Measurements from ENCODE around the gene ENTPD2. TPM values are rescaled to one million over a fixed set of nuclear protein-coding genes. Genes with fewer than 3 reads are reported as not detected.

Gene ENTPD2
- total and polyA plus RNA-seq, 10 of the 15 experiments (the other 5 are each of a cell fraction or from before 2014, with no cell fraction given) = 0.15 to 1.8 (median 0.65) TPM; not detected in 2

DNA sequence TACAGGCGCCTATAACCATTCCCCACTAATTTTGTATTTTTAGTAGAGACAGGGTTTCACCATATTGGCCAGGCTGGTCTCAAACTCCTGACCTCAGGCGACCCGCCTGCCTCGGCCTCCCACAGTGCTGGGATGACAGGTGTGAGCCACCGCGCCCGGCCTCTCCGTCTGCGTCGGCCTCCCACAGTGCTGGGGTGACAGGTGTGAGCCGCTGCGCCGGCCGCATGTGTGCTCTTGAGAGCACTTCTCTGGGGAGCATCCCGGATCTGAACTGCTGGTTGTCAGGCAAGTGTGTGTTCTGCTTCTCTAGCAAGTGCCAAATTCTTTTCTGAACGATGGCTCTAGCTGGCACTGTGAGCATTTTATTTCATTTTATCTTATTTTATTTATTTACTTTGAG, 3.7 kb upstream of the ENTPD2 start:
- Histone ChIP-seq H3K9me3 (replicated peaks; ENCODE audit: control insufficient read depth, insufficient read depth, low read length) (no peaks in the 10 kb centered on the region), H3K4me1 (ENCODE audit: control insufficient read depth, insufficient read depth, low read length) (no peaks in the 10 kb centered on the region), H3K27ac (ENCODE audit: control insufficient read depth, insufficient read depth) (no peak overlapping the region), H2AFZ (ENCODE audit: control insufficient read depth, low read depth, low read length) (no peak overlapping the region), H3K9ac (ENCODE audit: control insufficient read depth, insufficient read depth, low read length) (no peak overlapping the region), H3K36me3 (ENCODE audit: control insufficient read depth in 2 of 2, insufficient read depth in 2 of 2, low read length in 1 of 2) (no peaks in the 10 kb centered on the region), H3K27me3 (replicated peaks in 1 of 2; ENCODE audit: control insufficient read depth in 2 of 2, insufficient read depth in 2 of 2, low read length in 1 of 2) (peaks cover 4 to 12% of the 10 kb centered on the region in 2 experiments; a peak in 3 of 4 replicates), H3K4me3 (no peak overlapping the region), H3K79me2 (ENCODE audit: control insufficient read depth, insufficient read depth, low read length) (no peaks in the 10 kb centered on the region), H4K20me1 (ENCODE audit: control insufficient read depth, insufficient read depth) (no peaks in the 10 kb centered on the region), H3K4me2 (ENCODE audit: control insufficient read depth, insufficient read depth) (no peak overlapping the region)
- intact Hi-C loops (cut with micrococcal nuclease; ENCODE audit: unreplicated experiment) (no loop called here), in situ Hi-C loops (cut with MboI) (no loop called here)
- ChIA-PET CTCF (interaction anchor here (2.0 to 2.4 kb wide), 3 partner anchors 10 to 28 kb away, joined by 6 to 14 read pairs (median 10); partner anchors contain the start of gene NPDC1), SMC1A (ENCODE audit: uncharacterized antibody, unreplicated experiment) (no interaction called here), RAD21 (ENCODE audit: unreplicated experiment) (no interaction called here), POLR2A (no interaction called here)
- TF ChIP-seq, protein P1, sequence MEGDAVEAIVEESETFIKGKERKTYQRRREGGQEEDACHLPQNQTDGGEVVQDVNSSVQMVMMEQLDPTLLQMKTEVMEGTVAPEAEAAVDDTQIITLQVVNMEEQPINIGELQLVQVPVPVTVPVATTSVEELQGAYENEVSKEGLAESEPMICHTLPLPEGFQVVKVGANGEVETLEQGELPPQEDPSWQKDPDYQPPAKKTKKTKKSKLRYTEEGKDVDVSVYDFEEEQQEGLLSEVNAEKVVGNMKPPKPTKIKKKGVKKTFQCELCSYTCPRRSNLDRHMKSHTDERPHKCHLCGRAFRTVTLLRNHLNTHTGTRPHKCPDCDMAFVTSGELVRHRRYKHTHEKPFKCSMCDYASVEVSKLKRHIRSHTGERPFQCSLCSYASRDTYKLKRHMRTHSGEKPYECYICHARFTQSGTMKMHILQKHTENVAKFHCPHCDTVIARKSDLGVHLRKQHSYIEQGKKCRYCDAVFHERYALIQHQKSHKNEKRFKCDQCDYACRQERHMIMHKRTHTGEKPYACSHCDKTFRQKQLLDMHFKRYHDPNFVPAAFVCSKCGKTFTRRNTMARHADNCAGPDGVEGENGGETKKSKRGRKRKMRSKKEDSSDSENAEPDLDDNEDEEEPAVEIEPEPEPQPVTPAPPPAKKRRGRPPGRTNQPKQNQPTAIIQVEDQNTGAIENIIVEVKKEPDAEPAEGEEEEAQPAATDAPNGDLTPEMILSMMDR (IDR thresholded peaks at IDR 0.05 in 2 of 3, conservative IDR thresholded peaks at IDR 0.05 in 1 of 3; ENCODE audit: control insufficient read depth in 2 of 3, extremely low read depth in 1 of 3, insufficient read depth in 1 of 3, low read depth in 3 of 3, low read length in 3 of 3) = no peak
- TF ChIP-seq CBX5 (IDR thresholded peaks at IDR 0.05; ENCODE audit: low read depth) = no peak
- TF ChIP-seq MTA2 (IDR thresholded peaks at IDR 0.05; ENCODE audit: low read depth) = no peak
- TF ChIP-seq RCOR1 (conservative IDR thresholded peaks at IDR 0.05; ENCODE audit: low read depth, low read length) = no peak
- TF ChIP-seq, protein P2, sequence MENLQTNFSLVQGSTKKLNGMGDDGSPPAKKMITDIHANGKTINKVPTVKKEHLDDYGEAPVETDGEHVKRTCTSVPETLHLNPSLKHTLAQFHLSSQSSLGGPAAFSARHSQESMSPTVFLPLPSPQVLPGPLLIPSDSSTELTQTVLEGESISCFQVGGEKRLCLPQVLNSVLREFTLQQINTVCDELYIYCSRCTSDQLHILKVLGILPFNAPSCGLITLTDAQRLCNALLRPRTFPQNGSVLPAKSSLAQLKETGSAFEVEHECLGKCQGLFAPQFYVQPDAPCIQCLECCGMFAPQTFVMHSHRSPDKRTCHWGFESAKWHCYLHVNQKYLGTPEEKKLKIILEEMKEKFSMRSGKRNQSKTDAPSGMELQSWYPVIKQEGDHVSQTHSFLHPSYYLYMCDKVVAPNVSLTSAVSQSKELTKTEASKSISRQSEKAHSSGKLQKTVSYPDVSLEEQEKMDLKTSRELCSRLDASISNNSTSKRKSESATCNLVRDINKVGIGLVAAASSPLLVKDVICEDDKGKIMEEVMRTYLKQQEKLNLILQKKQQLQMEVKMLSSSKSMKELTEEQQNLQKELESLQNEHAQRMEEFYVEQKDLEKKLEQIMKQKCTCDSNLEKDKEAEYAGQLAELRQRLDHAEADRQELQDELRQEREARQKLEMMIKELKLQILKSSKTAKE (IDR thresholded peaks at IDR 0.05; ENCODE audit: low read depth, poor library complexity, severe bottlenecking) = no peak
- TF ChIP-seq, protein P3, sequence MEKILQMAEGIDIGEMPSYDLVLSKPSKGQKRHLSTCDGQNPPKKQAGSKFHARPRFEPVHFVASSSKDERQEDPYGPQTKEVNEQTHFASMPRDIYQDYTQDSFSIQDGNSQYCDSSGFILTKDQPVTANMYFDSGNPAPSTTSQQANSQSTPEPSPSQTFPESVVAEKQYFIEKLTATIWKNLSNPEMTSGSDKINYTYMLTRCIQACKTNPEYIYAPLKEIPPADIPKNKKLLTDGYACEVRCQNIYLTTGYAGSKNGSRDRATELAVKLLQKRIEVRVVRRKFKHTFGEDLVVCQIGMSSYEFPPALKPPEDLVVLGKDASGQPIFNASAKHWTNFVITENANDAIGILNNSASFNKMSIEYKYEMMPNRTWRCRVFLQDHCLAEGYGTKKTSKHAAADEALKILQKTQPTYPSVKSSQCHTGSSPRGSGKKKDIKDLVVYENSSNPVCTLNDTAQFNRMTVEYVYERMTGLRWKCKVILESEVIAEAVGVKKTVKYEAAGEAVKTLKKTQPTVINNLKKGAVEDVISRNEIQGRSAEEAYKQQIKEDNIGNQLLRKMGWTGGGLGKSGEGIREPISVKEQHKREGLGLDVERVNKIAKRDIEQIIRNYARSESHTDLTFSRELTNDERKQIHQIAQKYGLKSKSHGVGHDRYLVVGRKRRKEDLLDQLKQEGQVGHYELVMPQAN (conservative IDR thresholded peaks at IDR 0.05) = no peak
- no peak for TF ChIP-seq SIX5 (IDR thresholded peaks at IDR 0.05; ENCODE audit: low read depth, low read length, severe bottlenecking)
- TF ChIP-seq, protein P4, sequence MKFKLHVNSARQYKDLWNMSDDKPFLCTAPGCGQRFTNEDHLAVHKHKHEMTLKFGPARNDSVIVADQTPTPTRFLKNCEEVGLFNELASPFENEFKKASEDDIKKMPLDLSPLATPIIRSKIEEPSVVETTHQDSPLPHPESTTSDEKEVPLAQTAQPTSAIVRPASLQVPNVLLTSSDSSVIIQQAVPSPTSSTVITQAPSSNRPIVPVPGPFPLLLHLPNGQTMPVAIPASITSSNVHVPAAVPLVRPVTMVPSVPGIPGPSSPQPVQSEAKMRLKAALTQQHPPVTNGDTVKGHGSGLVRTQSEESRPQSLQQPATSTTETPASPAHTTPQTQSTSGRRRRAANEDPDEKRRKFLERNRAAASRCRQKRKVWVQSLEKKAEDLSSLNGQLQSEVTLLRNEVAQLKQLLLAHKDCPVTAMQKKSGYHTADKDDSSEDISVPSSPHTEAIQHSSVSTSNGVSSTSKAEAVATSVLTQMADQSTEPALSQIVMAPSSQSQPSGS (IDR thresholded peaks at IDR 0.05; ENCODE audit: low read length) = no peak
- no peak for TF ChIP-seq CHD1 (IDR thresholded peaks at IDR 0.05; ENCODE audit: low read depth, low read length)
- TF ChIP-seq SUZ12 (IDR thresholded peaks at IDR 0.05; ENCODE audit: unreplicated experiment) = no peak
- ATAC-seq = no peak
- 71% methylated on average over 16 of the region's 16 CpGs for WGBS (ENCODE audit: insufficient coverage, insufficient replicate concordance, low lambda C conversion rate, missing lambda C conversion rate)
- no TSS peak for BruUV-seq (replicated peaks)
- no peak for DNase-seq (ENCODE audit: low read depth, low spot score)
- no peak for FAIRE-seq
